Measurements from ENCODE around the gene RICTOR.

DNA sequence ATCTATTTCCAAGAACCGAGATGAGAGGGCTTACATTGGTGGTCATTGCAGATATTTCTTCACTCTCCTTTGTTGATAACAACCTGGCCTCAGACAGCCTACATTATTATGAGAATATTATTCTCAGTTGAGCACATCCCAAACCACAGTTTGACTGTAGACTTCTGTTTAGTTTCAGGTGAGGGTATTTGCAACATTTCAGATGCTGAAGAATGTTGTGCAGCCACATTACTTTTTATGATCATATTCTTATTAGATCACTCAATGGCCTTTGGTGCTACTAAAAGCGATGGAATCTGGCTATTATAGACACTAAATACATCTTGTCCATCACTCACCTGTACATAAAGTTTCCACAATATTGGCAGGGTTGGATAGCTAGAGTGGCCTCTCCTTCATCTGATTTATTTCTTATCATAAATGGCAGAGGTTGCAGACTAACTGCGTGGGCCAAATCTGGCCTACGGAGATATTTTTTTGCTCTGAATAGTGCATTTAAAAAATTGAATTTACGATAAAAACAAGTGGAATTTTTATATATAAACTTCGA, 26.2 kb upstream of the RICTOR start:
- no peak for TF ChIP-seq CTCF (IDR thresholded peaks at IDR 0.05)
- TF ChIP-seq POLR2AphosphoS5 (IDR thresholded peaks at IDR 0.05) = no peak
